Prostate gland (tissue), 2 donors: ENCODE data around the gene GSDME.

Experiments
- CTCF ChIP-seq, 4 experiments: fragments of 200-600 bp in 2 of 4; fragments of 450-650 bp in 2 of 4; sonication (generic) in 2 of 4; IDR thresholded peaks; 1 replicate in 3 of 4; 2 replicates in 1 of 4; pipeline ENCODE4 v1.5.1; 2016 to 2019; ENCODE audit warnings: antibody characterized with exemption in 4 of 4, mild to moderate bottlenecking in 2 of 4, moderate library complexity in 2 of 4
- POLR2A ChIP-seq: fragments of 450-650 bp; IDR thresholded peaks from one replicate; pipeline ENCODE4 v1.6.1; 2016; ENCODE audit warnings: antibody characterized with exemption, mild to moderate bottlenecking
- POLR2AphosphoS5 ChIP-seq: sonication (generic); formaldehyde crosslinking; IDR thresholded peaks from one replicate; pipeline ENCODE4 v1.6.1; 2017; ENCODE audit warnings: antibody characterized with exemption

GRCh38 chr7:24707988-24708615, 49.2 kb downstream of the GSDME start:
- no peak for TF ChIP-seq CTCF (IDR thresholded peaks at IDR 0.05)
- TF ChIP-seq POLR2A, result no peak
- no peak for TF ChIP-seq POLR2AphosphoS5
